ENCODE results near the gene DBF4B. TPM values are rescaled to one million over a fixed set of nuclear protein-coding genes. Genes with fewer than 3 reads are reported as not detected.

Gene DBF4B
- total and polyA plus RNA-seq, 8 donors: 5.6 to 18.8 (median 15.9) TPM

DNA sequence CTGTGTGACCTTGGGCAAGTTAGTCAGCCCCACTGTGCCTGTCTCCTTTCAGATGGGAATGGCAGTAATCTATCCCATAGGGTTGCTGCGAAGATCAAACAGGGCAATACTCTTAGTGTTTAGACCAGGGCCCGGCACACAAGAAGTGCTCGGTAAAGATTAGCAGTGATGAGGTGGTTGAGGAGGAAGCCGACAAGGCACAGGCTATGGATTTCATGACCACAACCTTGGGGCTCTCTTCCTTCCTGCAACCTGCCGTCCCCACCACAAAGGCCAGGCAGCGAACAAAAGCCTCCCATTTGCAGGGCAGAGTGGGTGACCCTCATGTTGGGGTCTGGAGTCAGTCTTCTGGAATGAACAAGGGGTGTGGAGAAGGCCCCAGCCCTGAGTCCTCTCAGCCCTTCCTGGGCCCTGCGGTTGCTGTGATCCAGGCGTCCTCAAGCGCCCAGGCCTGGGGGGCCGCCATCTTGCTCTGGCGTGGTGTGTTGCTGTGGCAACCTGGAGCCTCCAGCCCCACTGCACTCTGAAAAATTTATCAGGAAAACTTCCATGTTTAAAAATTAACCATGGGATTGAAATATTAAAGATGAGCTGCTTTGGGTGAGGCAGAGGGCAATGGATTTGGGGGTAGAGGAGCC, 60.2 kb downstream of the DBF4B start:
- no peak for ATAC-seq
- no peak for DNase-seq
- peaks cover 0 to 5% of the 10 kb centered on the region in 2 donors for H3K4me1 ChIP-seq

DNA sequence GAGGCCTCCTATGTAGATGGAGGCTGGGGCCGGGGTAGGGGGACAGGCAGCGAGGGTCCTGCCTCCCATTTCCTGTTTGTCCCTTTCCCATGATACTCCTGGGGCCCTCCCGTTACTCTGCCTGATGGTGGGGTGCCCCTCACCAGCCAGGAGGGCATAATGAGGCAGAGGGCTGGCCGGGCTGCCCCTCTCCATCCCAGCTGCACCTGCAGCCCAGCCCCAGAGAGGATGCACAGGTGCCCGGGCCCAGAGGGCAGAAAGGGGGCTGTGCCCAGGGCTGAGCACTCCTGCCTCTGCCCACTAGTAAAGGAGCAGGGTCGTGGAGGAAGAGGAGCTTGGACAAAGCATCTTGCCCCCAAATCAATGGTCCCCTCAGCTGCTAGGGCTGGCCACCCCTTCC, 60.8 kb downstream of the DBF4B start:
- intact Hi-C loops (cut with DNase I): no loop called here
- ATAC-seq: no peak

More for the DNA sequence above, 60.2 kb downstream of the DBF4B start:
- Histone ChIP-seq H3K27ac (no peak overlapping the region), H3K36me3 (no peaks in the 10 kb centered on the region), H3K27me3 (peaks cover 0 to 50% of the 10 kb centered on the region in 2 donors), H3K9me3 (no peaks in the 10 kb centered on the region), H3K4me3 (no peak overlapping the region)
- TF ChIP-seq, protein P1, sequence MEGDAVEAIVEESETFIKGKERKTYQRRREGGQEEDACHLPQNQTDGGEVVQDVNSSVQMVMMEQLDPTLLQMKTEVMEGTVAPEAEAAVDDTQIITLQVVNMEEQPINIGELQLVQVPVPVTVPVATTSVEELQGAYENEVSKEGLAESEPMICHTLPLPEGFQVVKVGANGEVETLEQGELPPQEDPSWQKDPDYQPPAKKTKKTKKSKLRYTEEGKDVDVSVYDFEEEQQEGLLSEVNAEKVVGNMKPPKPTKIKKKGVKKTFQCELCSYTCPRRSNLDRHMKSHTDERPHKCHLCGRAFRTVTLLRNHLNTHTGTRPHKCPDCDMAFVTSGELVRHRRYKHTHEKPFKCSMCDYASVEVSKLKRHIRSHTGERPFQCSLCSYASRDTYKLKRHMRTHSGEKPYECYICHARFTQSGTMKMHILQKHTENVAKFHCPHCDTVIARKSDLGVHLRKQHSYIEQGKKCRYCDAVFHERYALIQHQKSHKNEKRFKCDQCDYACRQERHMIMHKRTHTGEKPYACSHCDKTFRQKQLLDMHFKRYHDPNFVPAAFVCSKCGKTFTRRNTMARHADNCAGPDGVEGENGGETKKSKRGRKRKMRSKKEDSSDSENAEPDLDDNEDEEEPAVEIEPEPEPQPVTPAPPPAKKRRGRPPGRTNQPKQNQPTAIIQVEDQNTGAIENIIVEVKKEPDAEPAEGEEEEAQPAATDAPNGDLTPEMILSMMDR (IDR thresholded peaks at IDR 0.05): no peak
- intact Hi-C loops (cut with DNase I): no loop called here

DNA sequence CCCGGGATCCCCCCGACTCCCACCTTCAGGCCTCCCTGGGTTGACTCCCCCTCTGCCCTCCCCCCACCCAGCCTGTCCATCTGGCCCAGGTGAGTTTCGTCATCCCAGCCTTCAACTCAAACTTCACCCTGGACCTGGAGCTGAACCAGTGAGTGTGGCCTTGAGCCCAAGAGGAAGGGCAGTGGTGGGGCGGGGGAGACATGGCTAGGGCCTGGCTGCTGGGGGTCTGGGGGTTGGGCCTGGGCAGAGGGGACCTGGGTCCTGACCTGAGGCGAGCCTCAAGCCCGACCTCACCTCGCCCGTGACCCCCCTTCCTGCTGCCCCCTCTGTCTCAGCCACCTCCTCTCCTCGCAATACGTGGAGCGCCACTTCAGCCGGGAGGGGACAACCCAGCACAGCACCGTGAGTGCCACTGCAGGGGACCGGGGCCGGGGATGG, 61.2 kb downstream of the DBF4B start:
- no peak overlapping the region for H3K4me3 ChIP-seq
- ATAC-seq (no peak), DNase-seq (no peak)
- H3K9me3 ChIP-seq: no peaks in the 10 kb centered on the region
- TF ChIP-seq, protein P1 (IDR thresholded peaks at IDR 0.05): no peak
- H3K4me1 ChIP-seq: peaks cover 0 to 7% of the 10 kb centered on the region in 2 donors
- peaks cover 0 to 59% of the 10 kb centered on the region in 2 donors for H3K27me3 ChIP-seq
- H3K27ac ChIP-seq: no peak overlapping the region
- intact Hi-C loops (cut with DNase I): loop anchor here (10.0 kb wide), 2 partner anchors 95 to 245 kb away; no protein-coding TSS in a partner anchor
- H3K36me3 ChIP-seq: no peaks in the 10 kb centered on the region

More for the DNA sequence above, 60.8 kb downstream of the DBF4B start:
- TF ChIP-seq, protein P1 (IDR thresholded peaks at IDR 0.05): no peak
- no peak for DNase-seq
- Histone ChIP-seq H3K9me3 (no peaks in the 10 kb centered on the region), H3K27me3 (peaks cover 0 to 56% of the 10 kb centered on the region in 2 donors), H3K4me3 (no peak overlapping the region), H3K27ac (no peak overlapping the region), H3K36me3 (no peaks in the 10 kb centered on the region), H3K4me1 (peaks cover 0 to 5% of the 10 kb centered on the region in 2 donors)

DNA sequence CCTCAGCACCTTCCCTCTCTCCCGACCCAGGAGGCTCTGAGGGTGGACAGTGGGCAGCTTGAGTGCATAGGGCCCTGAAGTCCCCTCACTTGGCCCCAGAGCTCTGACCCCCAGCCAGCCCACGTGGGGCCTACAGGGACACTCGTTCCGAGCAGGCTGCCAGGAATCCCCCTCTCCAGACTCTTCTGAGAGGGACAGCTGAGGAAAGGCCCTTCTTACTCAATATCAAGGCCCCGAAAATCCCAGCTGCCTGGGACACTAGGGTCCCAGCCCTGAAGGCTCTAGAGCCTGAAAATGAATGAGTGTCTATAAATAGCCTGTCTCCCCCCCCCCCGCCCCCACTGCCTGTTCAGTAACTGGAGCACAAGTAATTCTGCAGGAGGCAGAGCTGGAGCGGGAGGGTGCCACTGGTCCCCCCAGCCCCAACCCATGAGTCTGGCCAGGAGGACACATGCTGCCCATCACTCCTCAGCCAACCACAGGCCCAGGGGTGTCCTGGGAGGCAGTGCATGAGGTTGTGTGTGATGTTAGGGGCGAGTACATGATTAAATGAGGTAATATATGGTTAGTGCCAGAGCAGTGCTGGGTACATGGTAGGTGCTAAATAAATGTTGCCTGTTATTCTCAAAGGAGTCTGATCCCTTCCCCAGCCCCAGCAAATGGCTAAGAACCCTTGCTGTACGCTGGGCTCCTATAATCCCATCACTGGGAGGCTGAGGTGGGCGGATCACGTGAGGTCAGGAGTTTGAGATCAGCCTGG, 61.9 kb downstream of the DBF4B start:
- intact Hi-C loops (cut with DNase I): loop anchor here (10.0 kb wide), 2 partner anchors 94 to 244 kb away; no protein-coding TSS in a partner anchor
- Histone ChIP-seq H3K36me3 (no peaks in the 10 kb centered on the region), H3K27ac (no peak overlapping the region), H3K27me3 (peaks cover 0 to 59% of the 10 kb centered on the region in 2 donors), H3K4me1 (peaks cover 5 to 13% of the 10 kb centered on the region in 2 donors), H3K4me3 (no peak overlapping the region), H3K9me3 (no peaks in the 10 kb centered on the region)
- DNase-seq: no peak
- ATAC-seq: no peak
- TF ChIP-seq, protein P1 (IDR thresholded peaks at IDR 0.05): no peak

Data from left lung (tissue), 10 donors.